ENCODE data around the gene CDH13.

CDH13 gene

DNA sequence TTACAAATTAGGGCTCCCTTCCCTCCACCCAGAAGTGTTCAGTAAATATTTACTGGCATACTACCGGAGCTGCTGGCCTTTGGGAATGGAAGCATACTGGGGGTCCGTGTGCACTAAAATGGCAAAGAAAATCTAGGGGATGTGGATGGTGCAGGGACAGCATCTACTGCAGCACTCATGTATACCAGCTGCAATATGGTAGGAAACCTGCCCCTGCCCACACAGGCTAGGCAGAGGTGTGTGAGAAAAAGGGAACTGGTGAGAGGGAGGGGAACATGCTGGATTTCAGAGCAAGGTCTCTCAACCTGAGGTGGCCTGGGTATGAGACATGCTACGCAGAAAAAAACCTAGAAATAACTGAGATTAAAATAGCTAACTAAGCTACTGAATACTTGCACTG is 145.4 kb downstream of the CDH13 start:
- DNase-seq (no peak), ATAC-seq (ENCODE audit: insufficient read depth, low read depth) (no peak)
- Histone ChIP-seq H3K9me3 (ENCODE audit: insufficient read depth, low read length, severe bottlenecking) (no peaks in the 10 kb centered on the region), H4K20me1 (ENCODE audit: insufficient read depth, low read length) (no peaks in the 10 kb centered on the region), H3K27ac (ENCODE audit: low read length) (no peak overlapping the region), H3K4me1 (ENCODE audit: insufficient read depth, low read length) (no peaks in the 10 kb centered on the region), H3K27me3 (ENCODE audit: insufficient read depth, low read length, poor library complexity) (peaks cover 4% of the 10 kb centered on the region), H2AFZ (ENCODE audit: low read depth, low read length) (no peak overlapping the region), H3K79me2 (ENCODE audit: insufficient read depth, low read length) (no peaks in the 10 kb centered on the region), H3K36me3 (ENCODE audit: insufficient read depth, low read length) (no peaks in the 10 kb centered on the region), H3K4me2 (ENCODE audit: insufficient read depth, low read length) (no peak overlapping the region), H3K4me3 (ENCODE audit: low read depth in 1 of 2, low read length in 2 of 2) (no peak overlapping the region), H3K9ac (ENCODE audit: low read depth, low read length) (no peak overlapping the region)
- TF ChIP-seq EZH2 (IDR thresholded peaks at IDR 0.05; ENCODE audit: borderline replicate concordance, low read depth, low read length, severe bottlenecking): no peak
- TF ChIP-seq, protein P1, sequence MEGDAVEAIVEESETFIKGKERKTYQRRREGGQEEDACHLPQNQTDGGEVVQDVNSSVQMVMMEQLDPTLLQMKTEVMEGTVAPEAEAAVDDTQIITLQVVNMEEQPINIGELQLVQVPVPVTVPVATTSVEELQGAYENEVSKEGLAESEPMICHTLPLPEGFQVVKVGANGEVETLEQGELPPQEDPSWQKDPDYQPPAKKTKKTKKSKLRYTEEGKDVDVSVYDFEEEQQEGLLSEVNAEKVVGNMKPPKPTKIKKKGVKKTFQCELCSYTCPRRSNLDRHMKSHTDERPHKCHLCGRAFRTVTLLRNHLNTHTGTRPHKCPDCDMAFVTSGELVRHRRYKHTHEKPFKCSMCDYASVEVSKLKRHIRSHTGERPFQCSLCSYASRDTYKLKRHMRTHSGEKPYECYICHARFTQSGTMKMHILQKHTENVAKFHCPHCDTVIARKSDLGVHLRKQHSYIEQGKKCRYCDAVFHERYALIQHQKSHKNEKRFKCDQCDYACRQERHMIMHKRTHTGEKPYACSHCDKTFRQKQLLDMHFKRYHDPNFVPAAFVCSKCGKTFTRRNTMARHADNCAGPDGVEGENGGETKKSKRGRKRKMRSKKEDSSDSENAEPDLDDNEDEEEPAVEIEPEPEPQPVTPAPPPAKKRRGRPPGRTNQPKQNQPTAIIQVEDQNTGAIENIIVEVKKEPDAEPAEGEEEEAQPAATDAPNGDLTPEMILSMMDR (IDR thresholded peaks at IDR 0.05; ENCODE audit: borderline replicate concordance, extremely low read depth, low read length, poor library complexity, severe bottlenecking): no peak

DNA sequence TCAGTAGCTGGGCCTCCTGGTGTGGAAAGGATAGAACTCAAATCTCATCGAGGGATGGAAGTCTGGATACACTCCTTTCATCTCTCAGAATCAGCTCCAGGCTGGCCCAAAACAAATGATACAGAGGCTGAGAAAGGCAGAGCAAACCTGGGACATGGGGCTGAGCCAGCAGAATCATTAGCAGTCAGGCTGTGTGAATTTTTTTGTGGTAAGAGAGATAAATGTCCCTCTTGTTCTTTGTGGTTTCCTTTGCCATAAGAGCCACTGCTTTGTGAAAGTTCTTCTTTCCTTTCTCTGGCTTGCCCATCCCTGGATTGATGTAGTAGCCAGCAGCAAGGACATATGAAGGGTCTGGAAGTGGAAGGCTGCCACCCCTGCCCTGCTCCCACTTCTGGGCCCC is 146.2 kb downstream of the CDH13 start:
- Histone ChIP-seq H3K36me3 (ENCODE audit: insufficient read depth, low read length) (no peaks in the 10 kb centered on the region), H3K4me3 (ENCODE audit: low read depth in 1 of 2, low read length in 2 of 2) (no peak overlapping the region), H3K9me3 (ENCODE audit: insufficient read depth, low read length, severe bottlenecking) (no peaks in the 10 kb centered on the region), H3K27ac (ENCODE audit: low read length) (no peak overlapping the region), H3K27me3 (ENCODE audit: insufficient read depth, low read length, poor library complexity) (peaks cover 7% of the 10 kb centered on the region), H3K4me1 (ENCODE audit: insufficient read depth, low read length) (no peaks in the 10 kb centered on the region), H3K79me2 (ENCODE audit: insufficient read depth, low read length) (no peaks in the 10 kb centered on the region), H3K4me2 (ENCODE audit: insufficient read depth, low read length) (no peak overlapping the region), H2AFZ (ENCODE audit: low read depth, low read length) (no peak overlapping the region), H3K9ac (ENCODE audit: low read depth, low read length) (no peak overlapping the region), H4K20me1 (ENCODE audit: insufficient read depth, low read length) (peaks cover 4% of the 10 kb centered on the region; the same call in 1 of the 2 replicates)
- TF ChIP-seq, protein P1 (IDR thresholded peaks at IDR 0.05; ENCODE audit: borderline replicate concordance, extremely low read depth, low read length, poor library complexity, severe bottlenecking): no peak
- no peak for TF ChIP-seq EZH2 (IDR thresholded peaks at IDR 0.05; ENCODE audit: borderline replicate concordance, low read depth, low read length, severe bottlenecking)
- ATAC-seq (ENCODE audit: insufficient read depth, low read depth): no peak
- no peak for DNase-seq

DNA sequence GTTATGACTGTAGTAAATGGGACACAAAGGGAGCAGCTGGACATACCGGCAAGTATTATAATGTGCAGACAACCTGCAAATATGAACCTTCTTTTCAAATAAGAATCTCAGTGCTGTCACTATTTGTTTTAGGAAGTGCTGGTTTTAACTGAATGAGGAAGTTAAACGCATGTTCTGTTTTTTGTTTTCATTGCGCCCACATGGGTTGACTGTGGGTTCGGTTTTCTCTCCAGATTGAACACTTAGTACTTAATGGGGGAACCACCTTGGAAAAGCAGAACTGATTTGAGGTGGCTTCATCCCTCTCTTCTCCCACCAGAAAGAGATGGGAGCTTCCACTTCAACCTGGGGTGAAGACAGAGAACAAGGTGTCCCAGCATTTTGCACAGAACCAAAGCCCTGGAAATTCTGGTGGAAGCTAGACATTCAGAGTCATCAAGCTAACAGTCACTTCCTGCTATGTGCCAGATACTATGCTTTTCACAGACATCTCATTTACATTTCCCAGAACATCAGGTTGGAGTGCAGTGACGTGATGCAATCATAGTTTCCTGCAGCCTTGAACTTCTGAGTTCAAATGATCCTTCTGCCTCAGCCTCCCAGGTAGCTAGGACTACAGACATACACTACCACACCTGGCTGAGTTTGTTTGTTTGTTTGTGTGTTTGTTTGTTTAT is 149.8 kb downstream of the CDH13 start:
- Histone ChIP-seq H4K20me1 (ENCODE audit: insufficient read depth, low read length) (peaks cover 4% of the 10 kb centered on the region; the same call in 1 of the 2 replicates), H3K36me3 (ENCODE audit: insufficient read depth, low read length) (no peaks in the 10 kb centered on the region), H3K4me1 (ENCODE audit: insufficient read depth, low read length) (no peaks in the 10 kb centered on the region), H2AFZ (ENCODE audit: low read depth, low read length) (no peak overlapping the region), H3K4me3 (ENCODE audit: low read depth in 1 of 2, low read length in 2 of 2) (no peak overlapping the region), H3K9ac (ENCODE audit: low read depth, low read length) (no peak overlapping the region), H3K9me3 (ENCODE audit: insufficient read depth, low read length, severe bottlenecking) (no peaks in the 10 kb centered on the region), H3K79me2 (ENCODE audit: insufficient read depth, low read length) (no peaks in the 10 kb centered on the region), H3K27me3 (ENCODE audit: insufficient read depth, low read length, poor library complexity) (peaks cover 7% of the 10 kb centered on the region), H3K27ac (ENCODE audit: low read length) (no peak overlapping the region), H3K4me2 (ENCODE audit: insufficient read depth, low read length) (no peak overlapping the region)
- ATAC-seq (ENCODE audit: insufficient read depth, low read depth) (no peak), DNase-seq (no peak)
- TF ChIP-seq EZH2 (IDR thresholded peaks at IDR 0.05; ENCODE audit: borderline replicate concordance, low read depth, low read length, severe bottlenecking): no peak
- TF ChIP-seq, protein P1 (IDR thresholded peaks at IDR 0.05; ENCODE audit: borderline replicate concordance, extremely low read depth, low read length, poor library complexity, severe bottlenecking): no peak
